NK-92 treated with Interleukin-12 subunit alpha and Interleukin-12 subunit beta, amount 100 ng/mL, for 24 hours (cell line): ENCODE measurements around the gene CUL1.
A peak's percentile ranks its signal among the peaks of the same experiment; 100 is the strongest.

Source experiments
- DNase-seq: peaks from one replicate; lab custom pipeline; 2025; lab: John Stamatoyannopoulos, UW

CUL1 gene

GRCh38 chr7:148761499-148762278 lies 63.0 kb downstream of the CUL1 start:
- DNase-seq = no peak

- no peak for DNase-seq
Observed at GRCh38 chr7:148763622-148764021, 64.9 kb downstream of the CUL1 start.

DNA sequence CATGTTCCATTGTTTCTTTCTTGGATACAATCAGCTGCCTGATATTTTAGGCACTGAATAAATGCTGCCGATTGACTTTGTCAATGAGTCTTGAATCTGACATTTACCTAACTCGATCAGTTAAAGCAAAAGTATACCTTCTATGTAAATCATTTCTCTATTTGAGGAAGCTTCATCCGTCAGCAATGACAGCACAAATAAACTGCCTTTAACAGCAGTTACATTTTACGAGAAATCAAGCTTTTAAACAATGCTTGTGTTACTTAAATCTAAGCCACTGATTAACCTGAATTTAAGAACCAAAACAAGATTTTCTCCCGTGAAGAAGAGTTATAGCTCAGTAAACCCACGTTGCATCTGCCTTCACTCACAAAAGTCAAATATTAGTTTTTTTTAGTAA lies 71.3 kb downstream of the CUL1 start:
- no peak for DNase-seq

DNA sequence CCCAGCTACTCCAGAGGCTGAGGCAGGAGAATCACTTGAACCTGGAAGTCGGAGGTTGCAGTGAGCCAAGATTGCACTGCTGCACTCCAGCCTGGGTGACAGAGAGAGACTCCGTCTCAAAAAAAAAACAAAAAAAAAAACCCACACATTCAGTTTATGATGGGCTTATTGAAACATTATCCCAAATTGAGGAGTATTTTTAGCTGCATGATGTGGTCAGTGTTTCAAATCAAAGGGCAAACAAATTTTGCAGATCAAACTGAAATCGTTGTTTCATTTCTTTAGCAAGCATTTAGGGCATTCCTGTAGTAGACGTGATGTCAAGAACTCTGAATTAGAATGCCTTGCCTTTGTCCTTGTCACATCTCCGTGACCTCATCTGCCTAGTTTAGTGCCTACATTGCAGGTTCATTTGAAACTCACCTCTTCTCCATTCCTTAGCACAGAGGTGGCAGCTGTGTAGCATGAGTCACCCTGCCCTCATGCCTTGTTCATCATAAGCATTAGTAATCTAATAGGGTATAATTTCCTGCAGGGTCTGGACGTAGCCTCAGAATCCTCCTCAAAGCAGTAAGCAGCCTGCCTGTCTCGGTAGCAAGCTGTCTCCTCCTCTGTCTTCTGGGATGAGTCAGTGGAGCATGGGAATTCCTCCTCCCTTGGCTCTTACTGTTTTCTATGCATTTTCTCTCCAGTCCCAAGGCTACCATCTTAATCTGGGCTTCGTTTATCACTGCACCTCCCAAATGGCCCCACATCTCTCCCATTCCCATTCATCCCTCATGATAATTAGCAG lies 73.8 kb downstream of the CUL1 start:
- DNase-seq = peak; percentile 64

DNA sequence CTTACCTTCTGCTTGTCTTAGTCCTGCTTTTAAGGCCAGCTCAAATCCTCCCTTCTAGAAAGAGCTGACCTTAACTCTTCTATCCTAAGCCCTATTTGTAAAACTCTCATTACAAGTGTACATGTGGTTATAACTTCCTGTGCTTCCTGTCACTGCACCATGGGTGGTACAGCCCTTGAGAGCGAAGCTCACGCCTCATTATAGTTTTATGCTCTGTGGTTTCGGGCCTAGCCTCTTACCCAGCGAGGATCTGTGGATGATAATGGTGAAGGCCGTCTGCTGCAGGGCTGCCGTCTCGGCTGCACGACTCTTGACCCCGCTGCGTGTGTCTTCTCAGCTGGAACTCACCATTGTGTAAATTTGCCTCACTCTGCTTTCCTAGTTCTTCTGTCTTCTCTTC lies 74.6 kb downstream of the CUL1 start:
- DNase-seq = peak; percentile 67

- DNase-seq = no peak
Observed at GRCh38 chr7:148774471-148774870, 75.8 kb downstream of the CUL1 start.

- no peak for DNase-seq
Observed at GRCh38 chr7:148782757-148783456, 84.2 kb downstream of the CUL1 start.

- no peak for DNase-seq
Observed at GRCh38 chr7:148783801-148784527, 85.3 kb downstream of the CUL1 start.

GRCh38 chr7:148787571-148788295 lies 89.0 kb downstream of the CUL1 start:
- DNase-seq = no peak

DNA sequence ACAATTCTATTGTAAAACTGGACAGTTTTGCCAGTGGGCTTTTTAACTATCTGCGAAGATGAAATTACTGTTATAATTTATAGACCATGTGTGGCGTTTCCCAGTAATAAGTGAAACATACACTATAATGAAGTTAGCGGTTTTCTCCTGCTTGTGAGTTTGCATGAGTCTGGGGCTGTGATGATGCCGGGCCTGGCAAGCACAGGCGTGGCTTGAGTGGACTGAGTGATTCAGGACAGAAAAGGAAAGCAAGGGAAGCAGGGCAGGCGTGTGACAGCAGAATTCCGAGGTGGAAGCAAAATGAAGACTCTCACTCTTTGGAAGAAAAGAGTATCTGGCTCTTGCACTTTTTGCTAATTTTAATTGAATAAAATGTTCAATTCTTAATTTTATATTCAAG lies 90.5 kb downstream of the CUL1 start:
- no peak for DNase-seq

- DNase-seq = no peak
Observed at GRCh38 chr7:148790131-148790726, 91.5 kb downstream of the CUL1 start.

DNA sequence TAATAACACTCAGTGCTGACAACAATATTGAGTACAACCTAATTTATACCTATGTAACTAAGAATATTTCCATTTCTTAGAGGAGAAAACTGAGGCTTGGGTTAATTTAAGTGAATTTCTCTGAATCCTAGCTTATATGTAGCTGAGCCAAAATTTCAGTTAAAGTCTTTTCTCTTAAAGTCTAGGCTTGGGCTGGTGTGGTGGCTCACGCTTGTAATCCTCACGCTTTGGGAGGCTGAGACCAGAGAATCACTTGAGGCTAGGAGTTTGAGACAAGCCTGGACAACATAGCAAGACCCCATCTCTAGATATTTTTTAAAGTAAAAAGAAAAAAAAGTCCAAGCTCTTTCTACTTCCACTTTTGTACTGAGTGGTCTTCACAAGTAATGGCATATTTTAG lies 92.1 kb downstream of the CUL1 start:
- no peak for DNase-seq

DNA sequence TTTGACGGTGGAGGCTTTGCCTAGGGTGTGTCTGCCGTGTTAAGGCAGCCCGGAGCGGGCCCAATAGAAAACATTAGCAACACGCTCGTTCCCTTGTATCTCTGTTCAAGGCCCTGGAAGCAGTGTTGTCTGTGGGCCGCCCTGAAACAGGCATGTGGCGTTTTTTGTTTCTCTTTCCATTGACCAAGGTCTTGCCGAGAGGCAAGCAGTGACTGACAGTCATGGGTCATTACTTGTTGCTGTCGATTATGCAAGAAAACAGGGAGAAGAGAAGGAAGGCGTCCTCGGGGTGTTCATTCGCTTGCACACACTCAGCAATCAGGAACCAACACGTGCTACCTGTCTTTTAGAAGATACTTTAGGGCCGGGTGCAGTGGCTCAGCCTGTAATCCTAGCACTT lies 92.8 kb downstream of the CUL1 start:
- DNase-seq = no peak

DNA sequence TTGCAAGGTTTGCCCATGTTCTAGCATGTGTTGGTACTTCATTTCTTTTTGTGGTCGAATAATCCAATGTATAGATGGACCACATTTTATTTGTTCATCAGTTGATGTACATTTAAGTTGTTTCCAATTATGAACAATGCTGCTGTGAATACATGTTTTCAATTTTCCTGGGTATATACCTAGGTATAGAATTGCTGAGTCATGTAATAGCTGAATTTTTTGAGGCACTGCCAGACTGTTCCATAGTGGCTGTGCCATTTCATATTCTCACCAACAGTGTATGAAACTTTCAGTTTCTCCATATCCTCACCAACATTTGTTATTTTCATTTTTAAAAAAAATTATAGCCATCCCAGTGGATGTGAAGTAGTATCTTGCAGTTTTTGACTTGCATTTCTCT lies 94.9 kb downstream of the CUL1 start:
- DNase-seq = no peak

DNA sequence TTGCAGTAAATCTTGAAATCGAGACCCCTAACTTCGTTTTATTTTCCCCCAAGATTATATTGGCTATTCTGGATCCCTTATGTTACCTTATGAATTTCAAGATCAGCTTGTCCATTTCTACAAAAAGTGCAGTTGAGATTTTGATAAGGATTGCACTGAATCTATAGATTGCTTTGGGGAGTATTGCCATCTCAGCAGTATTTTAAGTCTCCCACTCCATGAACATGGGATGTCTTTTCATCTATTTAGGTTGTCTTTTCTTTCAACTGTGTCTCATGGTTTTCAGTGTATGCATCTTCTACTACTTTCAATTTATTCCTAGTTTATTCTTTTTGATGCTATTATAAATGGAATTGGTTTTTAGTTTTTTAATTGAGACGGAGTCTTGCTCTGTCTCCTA lies 95.8 kb downstream of the CUL1 start:
- DNase-seq = no peak

GRCh38 chr7:148796841-148797240 lies 98.1 kb downstream of the CUL1 start:
- DNase-seq = no peak

DNA sequence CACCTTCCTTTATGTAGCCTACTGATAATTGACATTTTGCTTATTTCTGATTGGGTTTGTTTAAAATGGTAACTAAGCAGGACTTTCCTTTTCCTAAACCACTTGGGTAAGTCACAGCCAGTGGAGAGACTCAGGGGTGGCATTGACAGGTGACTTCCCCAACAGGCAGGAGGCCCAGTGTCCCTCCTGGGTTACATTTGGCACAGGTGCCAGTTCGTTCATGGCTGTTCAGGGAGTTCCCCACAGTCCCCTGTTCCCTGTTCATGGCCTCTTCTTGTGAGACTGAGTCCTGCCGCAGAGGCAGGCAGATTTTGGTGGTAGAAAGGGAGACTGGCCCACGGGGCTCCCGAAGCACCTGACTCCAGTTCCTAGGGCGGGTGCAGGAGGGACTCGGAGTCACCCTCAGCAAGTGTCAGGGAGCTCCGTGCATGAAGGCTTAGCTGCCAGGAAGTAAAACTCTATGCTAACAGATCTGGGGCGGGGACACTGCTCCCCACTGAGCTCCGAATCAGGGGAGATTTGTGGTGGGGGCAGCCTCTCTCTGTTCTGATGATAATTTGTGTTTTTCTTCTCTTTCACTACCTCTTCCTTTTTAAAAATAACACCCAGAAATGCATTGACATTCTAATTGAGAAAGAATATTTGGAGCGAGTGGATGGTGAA lies 101.3 kb downstream of the CUL1 start:
- no peak for DNase-seq

GRCh38 chr7:148800677-148801076 lies 102.0 kb downstream of the CUL1 start:
- no peak for DNase-seq

- no peak for DNase-seq
Observed at GRCh38 chr7:148802101-148802493, 103.4 kb downstream of the CUL1 start.

DNA sequence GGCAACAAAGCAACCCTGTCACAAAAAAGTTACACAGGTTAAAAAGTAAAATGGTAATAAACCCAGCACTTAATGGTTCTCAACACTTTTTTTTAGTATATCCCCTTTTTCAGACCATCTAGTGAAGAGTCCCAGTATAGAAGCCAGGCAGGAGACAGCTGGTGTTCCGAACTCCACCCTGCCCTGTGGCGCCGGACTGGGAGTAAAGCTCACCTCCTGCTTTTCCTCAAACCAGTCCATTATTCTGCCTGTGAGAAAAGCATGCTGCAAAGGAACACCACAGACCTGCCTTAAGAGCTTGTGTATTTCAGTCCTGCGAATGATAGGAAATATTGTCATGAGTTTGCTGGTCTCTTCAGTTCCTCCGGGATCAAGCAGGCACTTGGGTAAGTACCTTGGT lies 104.4 kb downstream of the CUL1 start:
- no peak for DNase-seq
